KOPT-K1 (cell line): ENCODE results near the gene SHANK1.
"Not testable (repeated sequence)": the region's sequence is repeated elsewhere in the genome, so short reads cannot be mapped to it uniquely, and the experiment has no call there.

Experiments
- H3K27ac ChIP-seq: fragments of 200-600 bp; sonication (generic); 2 replicates; pipeline ENCODE4 v1.5.1; 2016; ENCODE audit warnings: antibody characterized with exemption, mild to moderate bottlenecking, low read depth, low read length; ENCODE audit not compliant: poor library complexity, severe bottlenecking
- H3K36me3 ChIP-seq: fragments of 200-600 bp; sonication (generic); 2 replicates; pipeline ENCODE4 v1.5.1; 2017; ENCODE audit warnings: antibody characterized with exemption, mild to moderate bottlenecking, low read length, moderate library complexity; ENCODE audit not compliant: insufficient read depth
- H3K9me3 ChIP-seq: fragments of 200-600 bp; sonication (generic); 2 replicates; pipeline ENCODE4 v1.5.1; 2017; ENCODE audit warnings: antibody characterized with exemption, low read length, mild to moderate bottlenecking; ENCODE audit not compliant: insufficient read depth, poor library complexity, severe bottlenecking

Gene SHANK1

GRCh38 chr19:50632151-50632835 lies 87.3 kb downstream of the SHANK1 start:
- Histone ChIP-seq H3K27ac (no peak overlapping the region), H3K36me3 (no peaks in the 10 kb centered on the region), H3K9me3 (peaks cover 25% of the 10 kb centered on the region)

- peaks cover 16% of the 10 kb centered on the region for H3K9me3 ChIP-seq
- H3K27ac ChIP-seq: no peak overlapping the region
- H3K36me3 ChIP-seq: no peaks in the 10 kb centered on the region
Observed at GRCh38 chr19:50629801-50630200, 89.8 kb downstream of the SHANK1 start.

GRCh38 chr19:50629194-50629593 lies 90.4 kb downstream of the SHANK1 start:
- peaks cover 10% of the 10 kb centered on the region for H3K9me3 ChIP-seq
- no peak overlapping the region for H3K27ac ChIP-seq
- no peaks in the 10 kb centered on the region for H3K36me3 ChIP-seq

GRCh38 chr19:50628551-50628950 lies 91.1 kb downstream of the SHANK1 start:
- H3K36me3 ChIP-seq: no peaks in the 10 kb centered on the region
- H3K27ac ChIP-seq: no peak overlapping the region
- peaks cover 3% of the 10 kb centered on the region for H3K9me3 ChIP-seq

- no peaks in the 10 kb centered on the region for H3K36me3 ChIP-seq
- no peak overlapping the region for H3K27ac ChIP-seq
- H3K9me3 ChIP-seq: no peaks in the 10 kb centered on the region
Observed at GRCh38 chr19:50628146-50628545, 91.5 kb downstream of the SHANK1 start.

- Histone ChIP-seq H3K9me3 (no peaks in the 10 kb centered on the region), H3K27ac (no peak overlapping the region), H3K36me3 (no peaks in the 10 kb centered on the region)
Observed at GRCh38 chr19:50626795-50627194, 92.8 kb downstream of the SHANK1 start.

GRCh38 chr19:50626011-50626410 lies 93.6 kb downstream of the SHANK1 start:
- Histone ChIP-seq H3K9me3 (no peaks in the 10 kb centered on the region), H3K36me3 (no peaks in the 10 kb centered on the region), H3K27ac (no peak overlapping the region)

GRCh38 chr19:50624949-50625600 lies 94.5 kb downstream of the SHANK1 start:
- no peaks in the 10 kb centered on the region for H3K36me3 ChIP-seq
- no peak overlapping the region for H3K27ac ChIP-seq
- no peaks in the 10 kb centered on the region for H3K9me3 ChIP-seq

GRCh38 chr19:50620394-50620906 lies 99.2 kb downstream of the SHANK1 start:
- H3K27ac ChIP-seq, H3K36me3 ChIP-seq, H3K9me3 ChIP-seq: not testable (repeated sequence)

- H3K27ac ChIP-seq, H3K36me3 ChIP-seq, H3K9me3 ChIP-seq: not testable (repeated sequence)
Observed at GRCh38 chr19:50619184-50619583, 100.4 kb downstream of the SHANK1 start.

- not testable (repeated sequence) for H3K27ac ChIP-seq, H3K9me3 ChIP-seq, H3K36me3 ChIP-seq
Observed at GRCh38 chr19:50618379-50618778, 101.2 kb downstream of the SHANK1 start.

- not testable (repeated sequence) for H3K36me3 ChIP-seq, H3K27ac ChIP-seq, H3K9me3 ChIP-seq
Observed at GRCh38 chr19:50612504-50613404, 106.8 kb downstream of the SHANK1 start.
